Esophagus (tissue), 2 donors: ENCODE results near the gene ABTB2. TPM values are rescaled to one million over a fixed set of nuclear protein-coding genes. Genes with fewer than 3 reads are reported as not detected.

Source experiments
- H3K27ac ChIP-seq, 2 donors: one replicate each; pipeline ENCODE4 v1.5.1; 2013; ENCODE audit warnings: low read depth in 2 of 2, mild to moderate bottlenecking in 2 of 2, inconsistent platforms in 1 of 2, low read length in 1 of 2, moderate library complexity in 1 of 2
- H3K27me3 ChIP-seq, 2 donors: one replicate each; pipeline ENCODE4 v1.6.1; 2013; ENCODE audit warnings: low read length in 2 of 2, control low read depth in 1 of 2, mild to moderate bottlenecking in 1 of 2; ENCODE audit not compliant: insufficient read depth in 2 of 2, control insufficient read depth in 1 of 2
- H3K36me3 ChIP-seq, 2 donors: one replicate each; pipeline ENCODE4 v1.6.1; 2013; ENCODE audit warnings: low read length in 1 of 2; ENCODE audit not compliant: control insufficient read depth in 2 of 2, insufficient read depth in 2 of 2
- H3K4me1 ChIP-seq, 2 donors: one replicate each; pipeline ENCODE4 v1.6.1; 2013; ENCODE audit warnings: low read length in 1 of 2; ENCODE audit not compliant: control insufficient read depth in 2 of 2, insufficient read depth in 2 of 2
- H3K4me3 ChIP-seq, 2 donors: one replicate each; pipeline ENCODE4 v1.5.1; 2013; ENCODE audit warnings: low read length in 2 of 2, mild to moderate bottlenecking in 2 of 2, low read depth in 1 of 2, moderate library complexity in 1 of 2
- H3K9me3 ChIP-seq, 2 donors: one replicate each; pipeline ENCODE4 v1.6.1; 2013; ENCODE audit warnings: mild to moderate bottlenecking in 2 of 2, low read depth in 1 of 2, low read length in 1 of 2, moderate library complexity in 1 of 2; ENCODE audit not compliant: control insufficient read depth in 2 of 2, insufficient read depth in 1 of 2
- WGBS, 2 donors: extraction: QIAGEN DNeasy Blood & Tissue Kit; methylation state at CpG; one replicate each; pipeline ENCODE4 v1.1.7; 2013; 5-methylcytosine and 5-hydroxymethylcytosine counted together
- polyA plus RNA-seq, 2 donors: library from polyadenylated mRNA; stranded (reverse); fragments of 200-250 nt; gene quantifications; one replicate each; pipeline ENCODE4 v1.2.3, GENCODE V29; 2013
- donor health status: healthy with polysubstance abuse.
- donor health status: Bipolar disorder and iron deficiency.

Gene ABTB2
- polyA plus RNA-seq, 2 donors = 3.2 to 4.3 TPM

DNA sequence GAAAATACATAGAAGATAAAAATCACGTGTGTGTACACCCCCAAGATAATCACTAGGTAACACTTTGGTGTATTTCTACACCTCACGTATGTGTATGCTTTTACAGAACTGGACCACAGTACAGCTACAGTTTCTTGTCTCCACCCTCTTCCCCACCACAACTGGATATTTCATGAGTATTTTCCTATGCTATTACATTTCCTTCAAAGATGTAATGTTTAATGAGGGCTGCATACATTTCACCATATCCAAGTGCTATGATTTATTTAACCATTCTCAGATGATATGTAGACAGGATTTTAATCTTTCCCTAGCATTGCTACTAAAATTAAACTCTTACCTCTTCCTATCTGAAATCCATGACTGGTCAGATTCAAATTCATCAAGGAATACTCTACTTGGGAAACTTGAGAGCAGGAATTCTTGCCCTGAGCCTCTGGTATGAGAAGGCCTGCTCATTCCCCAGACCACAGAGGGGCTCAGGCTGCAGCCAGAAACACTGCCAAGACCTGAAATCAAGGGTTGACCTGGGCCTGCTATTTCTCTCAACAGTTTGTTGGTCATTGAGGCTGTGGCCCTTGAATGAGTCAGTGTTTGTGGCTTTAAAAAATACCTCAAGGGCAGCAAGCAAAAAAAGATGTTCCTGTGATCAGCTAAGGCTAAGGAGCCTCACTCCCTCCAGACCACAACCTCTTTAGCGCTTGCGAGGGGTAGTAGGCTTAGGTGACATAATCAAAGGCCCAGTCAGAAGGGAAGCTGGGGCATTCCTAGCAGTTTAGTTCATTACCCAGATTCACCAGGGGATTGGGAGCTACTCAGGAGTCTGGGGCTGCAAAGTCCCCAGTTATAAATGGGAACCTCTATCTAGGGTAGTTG is 55.5 kb downstream of the ABTB2 start:
- Histone ChIP-seq H3K4me1 (no peaks in the 10 kb centered on the region), H3K9me3 (no peaks in the 10 kb centered on the region), H3K4me3 (no peak overlapping the region), H3K36me3 (no peaks in the 10 kb centered on the region), H3K27ac (no peak overlapping the region), H3K27me3 (no peaks in the 10 kb centered on the region)
- 81 to 88% methylated on average over 4 of the region's 4 CpGs for WGBS, 2 donors

DNA sequence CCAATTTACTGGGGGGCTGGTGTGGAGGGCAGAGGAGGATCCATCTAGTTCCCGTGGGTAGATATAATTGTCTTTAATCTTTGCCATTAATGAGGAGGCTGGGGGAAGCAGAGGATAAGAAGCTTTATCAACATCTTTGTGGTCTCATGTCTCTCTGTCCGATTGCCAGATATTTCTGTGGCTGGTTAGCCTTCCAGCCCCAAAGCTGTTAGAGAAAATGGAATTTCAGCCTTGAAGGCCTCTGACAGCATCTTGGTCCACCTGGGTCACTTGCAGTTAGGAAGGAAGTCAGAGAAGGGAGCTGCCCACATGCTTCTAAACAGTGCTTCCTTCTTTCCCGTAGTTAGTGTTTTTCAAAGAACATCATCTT is 56.9 kb downstream of the ABTB2 start:
- Histone ChIP-seq H3K4me3 (no peak overlapping the region), H3K4me1 (no peaks in the 10 kb centered on the region), H3K36me3 (no peaks in the 10 kb centered on the region), H3K27me3 (no peaks in the 10 kb centered on the region), H3K27ac (no peak overlapping the region), H3K9me3 (no peaks in the 10 kb centered on the region)
- 62 to 70% methylated on average over 3 of the region's 3 CpGs for WGBS, 2 donors

DNA sequence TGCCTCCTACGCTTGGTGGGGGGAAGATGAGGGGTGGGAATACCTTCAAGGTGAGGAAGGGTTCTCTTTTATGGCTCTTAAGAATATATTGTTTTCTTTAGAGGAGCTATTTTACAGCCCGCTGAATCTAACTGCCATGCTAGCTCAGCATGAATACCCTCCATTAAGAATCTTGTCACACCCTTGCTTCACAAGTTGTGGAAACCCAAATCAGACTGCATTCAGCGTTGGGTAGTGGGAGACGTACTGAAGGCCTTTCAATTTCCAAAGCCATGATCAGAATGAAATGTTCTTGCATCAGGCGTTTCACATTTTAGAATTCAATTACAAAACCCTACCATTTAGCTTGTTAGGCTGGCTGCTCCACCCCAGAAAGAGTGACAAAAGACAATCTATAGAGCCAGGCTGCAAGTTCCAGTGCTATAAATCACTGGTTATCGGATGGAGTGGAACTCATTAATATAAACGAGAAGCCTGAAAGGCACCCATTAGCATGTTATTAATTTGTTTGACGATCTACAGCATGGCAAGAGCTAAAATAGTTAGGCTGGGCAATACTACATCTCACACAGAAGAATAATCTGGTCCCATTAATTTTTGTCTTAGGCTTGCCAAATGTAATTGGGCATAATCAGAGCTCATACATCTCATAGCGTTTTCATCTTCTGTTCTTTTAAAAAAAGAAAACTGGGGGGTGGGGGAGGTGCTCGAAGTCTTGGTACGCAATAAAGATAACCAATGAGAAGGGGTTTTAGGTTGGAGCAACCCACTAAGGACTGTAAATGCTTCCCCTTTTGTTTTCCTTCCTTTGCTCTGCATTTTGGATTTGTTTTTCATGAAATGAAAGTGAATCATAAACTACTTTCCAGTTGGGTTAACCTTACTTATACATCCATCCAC is 57.5 kb downstream of the ABTB2 start:
- H3K4me1 ChIP-seq = no peaks in the 10 kb centered on the region
- no peak overlapping the region for H3K4me3 ChIP-seq
- WGBS, 2 donors = 84 to 89% methylated on average over 11 of the region's 11 CpGs

DNA sequence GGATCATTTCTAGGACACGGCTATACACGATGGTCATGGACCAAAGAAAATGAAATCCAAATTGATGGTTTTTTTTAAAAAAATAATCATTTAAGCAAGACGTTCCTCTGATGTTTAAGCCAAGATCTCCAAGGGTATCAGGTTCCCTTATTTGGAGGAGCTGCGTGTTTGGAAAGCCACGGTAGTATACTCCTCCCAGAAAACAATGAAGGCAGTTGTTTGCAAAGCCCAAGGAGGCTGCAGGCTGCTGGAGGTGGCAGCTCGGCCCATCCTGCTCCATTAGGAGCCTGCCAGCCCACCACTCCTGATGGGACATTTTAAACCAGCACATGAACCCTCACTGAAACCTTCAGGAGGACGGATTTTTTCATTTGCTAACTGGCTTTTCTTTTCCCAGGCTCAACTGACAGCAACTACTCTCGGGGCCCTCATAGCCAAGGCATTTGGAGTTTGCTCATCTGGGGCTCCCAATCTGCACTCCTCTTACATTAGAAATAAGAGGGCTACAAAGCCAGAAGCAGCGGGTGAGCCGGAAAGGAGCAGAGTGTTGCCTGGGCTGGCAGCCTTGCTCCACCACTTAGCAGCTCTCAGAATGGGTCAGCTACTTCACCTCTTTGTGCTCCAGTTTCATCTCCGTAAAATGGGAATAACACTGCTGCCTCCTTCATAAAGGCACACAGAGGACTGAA is 58.4 kb downstream of the ABTB2 start:
- 71 to 87% methylated on average over 11 of the region's 11 CpGs for WGBS, 2 donors
- H3K4me1 ChIP-seq = no peaks in the 10 kb centered on the region
- no peak overlapping the region for H3K4me3 ChIP-seq
- no peaks in the 10 kb centered on the region for H3K9me3 ChIP-seq
- H3K27me3 ChIP-seq = no peaks in the 10 kb centered on the region
- H3K27ac ChIP-seq = no peak overlapping the region
- no peaks in the 10 kb centered on the region for H3K36me3 ChIP-seq

More for the DNA sequence above, 57.5 kb downstream of the ABTB2 start:
- H3K36me3 ChIP-seq = no peaks in the 10 kb centered on the region
- H3K27me3 ChIP-seq = no peaks in the 10 kb centered on the region
- H3K27ac ChIP-seq = no peak overlapping the region
- no peaks in the 10 kb centered on the region for H3K9me3 ChIP-seq

DNA sequence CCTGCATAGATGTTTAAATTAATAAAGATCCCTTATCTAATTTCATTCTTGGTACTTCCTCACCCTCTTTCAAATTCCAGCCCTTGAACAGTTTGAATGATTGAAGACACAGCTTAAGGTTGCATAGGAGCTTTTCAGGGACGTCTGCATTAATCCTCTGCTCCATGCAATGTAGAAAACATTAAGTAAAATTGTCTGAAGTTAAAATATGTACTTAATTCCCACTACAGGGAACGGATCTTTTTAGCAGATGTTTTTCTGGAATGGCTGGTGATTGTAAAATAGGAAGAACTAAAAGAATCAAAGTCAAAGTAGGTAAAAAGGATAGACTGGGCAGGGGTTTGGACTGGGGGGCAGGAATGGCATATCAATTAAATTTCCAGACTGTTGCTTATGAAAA is 58.9 kb downstream of the ABTB2 start:
- Histone ChIP-seq H3K4me3 (no peak overlapping the region), H3K4me1 (no peaks in the 10 kb centered on the region), H3K27me3 (no peaks in the 10 kb centered on the region), H3K9me3 (no peaks in the 10 kb centered on the region), H3K27ac (no peak overlapping the region), H3K36me3 (no peaks in the 10 kb centered on the region)
- WGBS, 2 donors = 62 to 75% methylated on average over 2 of the region's 2 CpGs

DNA sequence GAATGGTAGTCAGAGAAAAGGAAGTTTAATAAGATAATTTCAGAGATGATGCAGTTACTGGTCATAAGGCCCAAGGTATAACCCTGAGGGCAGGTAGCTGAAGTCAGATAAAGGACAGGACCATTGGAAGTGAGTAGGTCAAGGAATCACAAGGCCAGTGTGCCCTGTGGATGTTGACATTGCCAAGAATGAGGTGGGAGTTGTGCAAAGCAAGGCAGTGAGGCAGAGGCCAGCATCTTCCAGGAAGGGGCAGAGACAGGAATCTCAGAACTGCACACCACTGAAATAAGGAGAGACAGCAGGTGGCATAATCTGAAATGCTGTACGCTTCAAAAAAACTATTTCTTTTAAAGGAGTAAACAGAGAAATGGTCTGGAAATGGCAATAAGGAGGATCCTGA is 61.4 kb downstream of the ABTB2 start:
- 87 to 92% methylated on average over 1 of the region's 1 CpG for WGBS, 2 donors
- Histone ChIP-seq H3K27ac (no peak overlapping the region), H3K36me3 (no peaks in the 10 kb centered on the region), H3K4me3 (no peak overlapping the region), H3K27me3 (no peaks in the 10 kb centered on the region), H3K4me1 (no peaks in the 10 kb centered on the region), H3K9me3 (no peaks in the 10 kb centered on the region)

DNA sequence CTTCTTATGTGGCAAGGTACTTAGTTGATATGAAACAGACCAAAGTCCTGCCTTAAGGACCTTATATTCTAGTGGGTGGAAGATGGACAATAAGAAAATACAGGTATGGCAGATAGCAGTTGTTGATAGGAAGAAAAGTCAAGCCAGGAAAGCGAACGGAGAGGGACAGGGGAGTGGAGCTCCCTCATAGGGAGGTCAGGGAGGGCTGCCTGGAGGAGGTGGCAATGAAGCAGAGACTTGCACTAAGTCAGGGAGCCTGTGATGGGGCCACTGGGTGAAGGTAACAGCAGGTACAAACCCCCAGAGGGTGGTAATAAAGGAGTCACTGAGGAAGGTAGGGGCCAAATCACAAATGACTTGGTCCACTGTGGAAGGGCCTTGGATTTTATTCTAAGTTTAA is 65.3 kb downstream of the ABTB2 start:
- Histone ChIP-seq H3K4me1 (no peaks in the 10 kb centered on the region), H3K36me3 (no peaks in the 10 kb centered on the region), H3K27me3 (no peaks in the 10 kb centered on the region), H3K27ac (no peak overlapping the region), H3K9me3 (no peaks in the 10 kb centered on the region), H3K4me3 (no peak overlapping the region)
- 46 to 48% methylated on average over 2 of the region's 2 CpGs for WGBS, 2 donors

DNA sequence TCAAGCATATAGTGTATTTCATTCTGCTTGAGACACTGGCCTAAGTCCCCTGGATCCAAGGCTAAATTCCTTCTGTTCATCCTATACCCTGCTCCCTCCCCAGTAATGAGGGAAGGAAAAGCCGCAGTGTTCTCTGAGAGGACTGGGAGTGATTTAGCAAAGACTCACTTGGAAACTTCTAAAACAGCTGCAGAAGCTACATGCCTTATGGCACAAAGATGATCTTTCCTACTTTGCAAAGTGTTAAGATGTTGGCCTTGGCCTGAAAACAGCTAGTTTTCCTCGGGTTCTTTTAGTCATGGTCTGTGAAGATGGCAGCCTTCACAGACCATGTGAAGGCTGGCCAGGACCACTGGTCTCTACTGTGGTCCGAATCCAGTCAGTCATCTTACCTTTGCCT is 65.7 kb downstream of the ABTB2 start:
- no peak overlapping the region for H3K27ac ChIP-seq
- no peaks in the 10 kb centered on the region for H3K27me3 ChIP-seq
- H3K4me1 ChIP-seq = no peaks in the 10 kb centered on the region
- no peaks in the 10 kb centered on the region for H3K36me3 ChIP-seq
- WGBS, 2 donors = 88 to 90% methylated on average over 3 of the region's 3 CpGs
- no peak overlapping the region for H3K4me3 ChIP-seq
- no peaks in the 10 kb centered on the region for H3K9me3 ChIP-seq

- Histone ChIP-seq H3K4me1 (no peaks in the 10 kb centered on the region), H3K27ac (no peak overlapping the region), H3K9me3 (no peaks in the 10 kb centered on the region), H3K27me3 (no peaks in the 10 kb centered on the region), H3K4me3 (no peak overlapping the region), H3K36me3 (no peaks in the 10 kb centered on the region)
- 0% methylated on average over 1 of the region's 1 CpG for WGBS, 2 donors
Observed at GRCh38 chr11:34290926-34291325, 66.9 kb downstream of the ABTB2 start.
